Loucy (cell line): ENCODE results near the gene MPI.

ENCODE experiments used
- H2AFZ ChIP-seq: fragments of 200-600 bp; sonication (generic); 2 replicates; pipeline ENCODE4 v1.6.0; 2016; ENCODE audit warnings: antibody characterized with exemption, mild to moderate bottlenecking, low read length, moderate library complexity
- H3F3A ChIP-seq: fragments of 200-600 bp; 2 replicates; pipeline ENCODE4 v1.6.0; 2016; ENCODE audit warnings: antibody characterized with exemption, low read depth, mild to moderate bottlenecking
- H3K27me3 ChIP-seq: fragments of 200-600 bp; sonication (generic); 2 replicates; pipeline ENCODE4 v1.6.1; 2014; ENCODE audit warnings: low read length, mild to moderate bottlenecking; ENCODE audit not compliant: insufficient read depth, poor library complexity, severe bottlenecking
- H3K36me3 ChIP-seq: fragments of 200-600 bp; sonication (generic); 2 replicates; pipeline ENCODE4 v1.6.1; 2016; ENCODE audit warnings: low read length; ENCODE audit not compliant: insufficient read depth
- H3K4me1 ChIP-seq: fragments of 200-600 bp; sonication (generic); 2 replicates; pipeline ENCODE4 v1.5.1; 2014; ENCODE audit warnings: low read length, mild to moderate bottlenecking; ENCODE audit not compliant: insufficient read depth, poor library complexity, severe bottlenecking
- H3K4me2 ChIP-seq: fragments of 200-600 bp; sonication (generic); 2 replicates; pipeline ENCODE4 v1.6.0; 2014; ENCODE audit warnings: antibody characterized with exemption, low read length, low read depth, mild to moderate bottlenecking; ENCODE audit not compliant: poor library complexity, severe bottlenecking
- H3K4me3 ChIP-seq: fragments of 200-600 bp; sonication (generic); 2 replicates; pipeline ENCODE4 v1.5.1; 2014; ENCODE audit warnings: low read length, mild to moderate bottlenecking, mixed read lengths; ENCODE audit not compliant: poor library complexity, severe bottlenecking
- H3K79me2 ChIP-seq: fragments of 200-600 bp; sonication (generic); 2 replicates; pipeline ENCODE4 v1.6.1; 2014; ENCODE audit warnings: low read length; ENCODE audit not compliant: insufficient read depth
- H3K9ac ChIP-seq: fragments of 200-600 bp; sonication (generic); 2 replicates; pipeline ENCODE4 v1.6.0; 2014; ENCODE audit warnings: mild to moderate bottlenecking, low read depth, low read length, moderate library complexity; ENCODE audit not compliant: poor library complexity, severe bottlenecking
- H3K9me2 ChIP-seq: fragments of 200-600 bp; sonication (generic); replicated peaks from 2 replicates; pipeline ENCODE4 v1.6.1; 2016; ENCODE audit warnings: low read depth, low read length, mixed read lengths
- H3K9me3 ChIP-seq: fragments of 200-600 bp; sonication (generic); 2 replicates; pipeline ENCODE4 v1.6.1; 2014; ENCODE audit warnings: mild to moderate bottlenecking, antibody characterized with exemption, low read length, low read depth; ENCODE audit not compliant: insufficient read depth
- H4K20me1 ChIP-seq: fragments of 200-600 bp; sonication (generic); 2 replicates; pipeline ENCODE4 v1.6.0; 2014; ENCODE audit warnings: antibody characterized with exemption, low read length, mild to moderate bottlenecking; ENCODE audit not compliant: insufficient read depth, poor library complexity, severe bottlenecking
- EZH2phosphoT487 ChIP-seq: fragments of 200-600 bp; IDR thresholded peaks from 2 replicates; pipeline ENCODE4 v1.6.1; 2018; ENCODE audit warnings: antibody characterized with exemption, mild to moderate bottlenecking, moderate library complexity, borderline replicate concordance
- TF ChIP-seq, protein P1 (sequence below): fragments of 200-600 bp; sonication (generic); conservative IDR thresholded peaks from 2 replicates; pipeline ENCODE4 v1.5.1; 2014; ENCODE audit warnings: mild to moderate bottlenecking, antibody characterized with exemption, low read length

MPI gene

DNA sequence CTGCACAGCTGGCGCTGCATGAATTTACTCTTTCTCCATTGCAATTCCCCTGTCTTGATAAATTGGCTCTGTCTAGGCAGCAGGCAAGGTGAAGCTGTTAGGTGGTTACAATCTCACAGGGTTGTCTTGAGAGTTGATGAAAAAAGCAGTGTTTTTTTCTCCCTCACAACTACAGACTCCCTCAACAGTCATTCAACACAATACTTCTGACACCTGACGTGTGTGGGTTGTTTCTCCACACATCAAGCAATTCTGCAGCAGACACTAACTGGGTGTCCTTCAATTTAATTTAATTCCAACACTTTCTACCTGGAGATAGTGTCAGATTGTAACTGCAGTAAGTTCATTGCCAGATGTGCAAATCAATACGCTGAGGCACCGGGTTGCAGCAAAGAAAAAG is 11.6 kb upstream of the MPI start:
- Histone ChIP-seq H3F3A (no peaks in the 10 kb centered on the region), H3K4me2 (no peak overlapping the region), H3K9me2 (no peaks in the 10 kb centered on the region), H3K9me3 (no peaks in the 10 kb centered on the region), H3K4me3 (no peak overlapping the region), H3K27me3 (no peaks in the 10 kb centered on the region), H3K9ac (no peak overlapping the region), H3K36me3 (no peaks in the 10 kb centered on the region), H3K4me1 (peaks cover 7% of the 10 kb centered on the region), H4K20me1 (no peaks in the 10 kb centered on the region), H2AFZ (no peak overlapping the region), H3K79me2 (no peaks in the 10 kb centered on the region)
- TF ChIP-seq, protein P1, sequence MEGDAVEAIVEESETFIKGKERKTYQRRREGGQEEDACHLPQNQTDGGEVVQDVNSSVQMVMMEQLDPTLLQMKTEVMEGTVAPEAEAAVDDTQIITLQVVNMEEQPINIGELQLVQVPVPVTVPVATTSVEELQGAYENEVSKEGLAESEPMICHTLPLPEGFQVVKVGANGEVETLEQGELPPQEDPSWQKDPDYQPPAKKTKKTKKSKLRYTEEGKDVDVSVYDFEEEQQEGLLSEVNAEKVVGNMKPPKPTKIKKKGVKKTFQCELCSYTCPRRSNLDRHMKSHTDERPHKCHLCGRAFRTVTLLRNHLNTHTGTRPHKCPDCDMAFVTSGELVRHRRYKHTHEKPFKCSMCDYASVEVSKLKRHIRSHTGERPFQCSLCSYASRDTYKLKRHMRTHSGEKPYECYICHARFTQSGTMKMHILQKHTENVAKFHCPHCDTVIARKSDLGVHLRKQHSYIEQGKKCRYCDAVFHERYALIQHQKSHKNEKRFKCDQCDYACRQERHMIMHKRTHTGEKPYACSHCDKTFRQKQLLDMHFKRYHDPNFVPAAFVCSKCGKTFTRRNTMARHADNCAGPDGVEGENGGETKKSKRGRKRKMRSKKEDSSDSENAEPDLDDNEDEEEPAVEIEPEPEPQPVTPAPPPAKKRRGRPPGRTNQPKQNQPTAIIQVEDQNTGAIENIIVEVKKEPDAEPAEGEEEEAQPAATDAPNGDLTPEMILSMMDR: no peak
- TF ChIP-seq EZH2phosphoT487: no peak

DNA sequence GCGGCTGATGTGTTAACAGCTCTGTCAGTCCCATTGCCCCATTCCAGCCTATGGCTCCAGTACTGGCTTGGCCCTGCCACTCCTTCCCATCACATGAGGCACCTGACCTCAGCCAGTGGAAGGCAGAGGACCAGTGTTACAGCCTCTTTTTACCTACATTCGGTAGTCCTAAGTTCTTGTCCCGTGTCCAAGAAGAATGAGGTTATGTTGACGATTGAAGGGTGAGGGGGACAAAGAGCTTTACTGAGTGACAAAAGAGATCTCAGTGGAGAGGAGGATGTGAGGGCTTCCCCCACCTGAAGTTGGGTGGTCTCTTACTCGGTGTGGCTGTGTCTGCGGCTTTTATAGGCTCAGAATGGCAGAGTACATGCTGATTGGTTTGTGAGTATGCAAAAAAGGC is 7.3 kb upstream of the MPI start:
- no peaks in the 10 kb centered on the region for H3F3A ChIP-seq
- no peak overlapping the region for H3K4me2 ChIP-seq
- TF ChIP-seq, protein P1: no peak
- no peak for TF ChIP-seq EZH2phosphoT487
- H4K20me1 ChIP-seq: no peaks in the 10 kb centered on the region
- no peaks in the 10 kb centered on the region for H3K9me2 ChIP-seq
- H3K4me1 ChIP-seq: peaks cover 2% of the 10 kb centered on the region
- H3K79me2 ChIP-seq: no peaks in the 10 kb centered on the region
- no peak overlapping the region for H3K9ac ChIP-seq
- no peaks in the 10 kb centered on the region for H3K27me3 ChIP-seq
- H2AFZ ChIP-seq: no peak overlapping the region
- H3K36me3 ChIP-seq: no peaks in the 10 kb centered on the region
- H3K9me3 ChIP-seq: no peaks in the 10 kb centered on the region
- H3K4me3 ChIP-seq: no peak overlapping the region

DNA sequence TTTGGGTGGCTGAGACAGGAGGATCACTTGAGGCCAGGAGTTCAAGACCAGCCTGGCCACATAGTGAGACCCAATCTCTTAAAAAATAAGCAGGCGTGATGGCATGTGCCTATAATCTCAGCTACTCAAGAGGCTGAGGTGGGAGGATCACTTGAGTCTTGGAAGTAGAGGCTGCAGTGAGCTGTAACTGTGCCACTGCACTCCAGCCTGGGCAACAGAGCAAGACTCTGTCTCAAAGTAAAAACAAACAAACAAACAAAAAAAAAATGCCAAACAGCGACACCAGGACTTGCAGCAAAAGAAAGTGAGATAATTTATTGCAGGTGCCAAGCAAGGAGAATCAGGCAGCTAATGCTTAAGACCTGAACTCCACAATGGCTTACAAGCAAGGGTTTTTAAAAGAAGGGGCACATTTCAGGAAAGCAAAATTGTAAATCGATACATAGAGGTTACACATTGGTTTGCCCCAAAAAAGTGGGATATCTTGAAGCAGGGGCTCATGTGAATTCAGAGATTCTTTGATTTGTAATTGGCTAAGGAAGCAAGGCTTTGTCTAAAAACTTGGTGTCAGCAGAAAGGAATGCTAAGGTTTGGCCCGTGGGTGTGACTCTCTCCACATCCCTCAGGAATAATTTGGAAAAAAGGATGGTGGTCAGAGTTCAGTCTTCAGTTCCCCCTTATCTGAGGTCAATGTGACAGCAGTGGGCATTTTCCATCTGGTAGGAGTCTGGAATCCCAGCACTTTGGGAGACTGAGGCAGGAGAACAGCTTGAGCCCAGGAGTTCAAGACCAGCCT is 5.2 kb upstream of the MPI start:
- Histone ChIP-seq H4K20me1 (no peaks in the 10 kb centered on the region), H3F3A (no peaks in the 10 kb centered on the region)

More for the DNA sequence above, 5.2 kb upstream of the MPI start:
- TF ChIP-seq, protein P1: no peak
- TF ChIP-seq EZH2phosphoT487: no peak
- H3K79me2 ChIP-seq: no peaks in the 10 kb centered on the region
- peaks cover 5% of the 10 kb centered on the region for H3K4me1 ChIP-seq
- no peaks in the 10 kb centered on the region for H3K36me3 ChIP-seq
- no peaks in the 10 kb centered on the region for H3K9me2 ChIP-seq
- H2AFZ ChIP-seq: no peak overlapping the region
- H3K9ac ChIP-seq: no peak overlapping the region
- H3K9me3 ChIP-seq: no peaks in the 10 kb centered on the region
- H3K4me2 ChIP-seq: no peak overlapping the region
- no peak overlapping the region for H3K4me3 ChIP-seq
- no peaks in the 10 kb centered on the region for H3K27me3 ChIP-seq
